Stomach smooth muscle (tissue), 2 donors: ENCODE results near the gene RBM45.
"Not testable (repeated sequence)": the region's sequence is repeated elsewhere in the genome, so short reads cannot be mapped to it uniquely, and the experiment has no call there.

Experiments used
- H3K27ac ChIP-seq: one replicate; pipeline ENCODE4 v1.7.0; 2013; ENCODE audit warnings: mild to moderate bottlenecking, low read length, inconsistent platforms
- H3K27me3 ChIP-seq, 2 donors: one replicate each; pipeline ENCODE4 v1.7.0; 2013; ENCODE audit warnings: low read length in 2 of 2; ENCODE audit not compliant: insufficient read depth in 2 of 2, control insufficient read depth in 1 of 2
- H3K36me3 ChIP-seq, 2 donors: one replicate each; pipeline ENCODE4 v1.7.0; 2013; ENCODE audit warnings: low read length in 2 of 2; ENCODE audit not compliant: control insufficient read depth in 2 of 2, insufficient read depth in 2 of 2
- H3K4me1 ChIP-seq: one replicate; pipeline ENCODE4 v1.7.0; 2013; ENCODE audit warnings: low read length; ENCODE audit not compliant: control insufficient read depth, insufficient read depth
- H3K4me3 ChIP-seq, 2 donors: one replicate each; pipeline ENCODE4 v1.7.0; 2013; ENCODE audit warnings: low read length in 2 of 2
- H3K9ac ChIP-seq, 2 donors: one replicate each; pipeline ENCODE4 v1.7.0; 2013; ENCODE audit warnings: low read length in 2 of 2, mild to moderate bottlenecking in 1 of 2
- H3K9me3 ChIP-seq, 2 donors: one replicate each; pipeline ENCODE4 v1.7.0; 2013; ENCODE audit warnings: low read length in 2 of 2; ENCODE audit not compliant: control insufficient read depth in 2 of 2
- donor health status: healthy.
- donor health status: Pancreatic carcinoma.

Gene RBM45

GRCh38 chr2:178075006-178075326, 37.3 kb upstream of the RBM45 start:
- Histone ChIP-seq H3K27me3 (peaks cover 12 to 13% of the 10 kb centered on the region in 2 donors), H3K36me3 (no peaks in the 10 kb centered on the region)

GRCh38 chr2:178076130-178076529, 36.1 kb upstream of the RBM45 start:
- Histone ChIP-seq H3K9me3 (no peaks in the 10 kb centered on the region), H3K4me3 (no peak overlapping the region), H3K4me1 (peaks cover 8% of the 10 kb centered on the region), H3K9ac (no peak overlapping the region), H3K27me3 (peaks cover 12 to 13% of the 10 kb centered on the region in 2 donors), H3K27ac (no peak overlapping the region), H3K36me3 (no peaks in the 10 kb centered on the region)

More at GRCh38 chr2:178075006-178075326, 37.3 kb upstream of the RBM45 start:
- Histone ChIP-seq H3K27ac (no peak overlapping the region), H3K4me3 (no peak overlapping the region), H3K4me1 (peaks cover 8% of the 10 kb centered on the region), H3K9me3 (no peaks in the 10 kb centered on the region), H3K9ac (no peak overlapping the region)

GRCh38 chr2:178079279-178079678, 33.0 kb upstream of the RBM45 start:
- not testable (repeated sequence) for H3K4me1 ChIP-seq, H3K4me3 ChIP-seq, H3K9me3 ChIP-seq, H3K27ac ChIP-seq, H3K36me3 ChIP-seq, H3K9ac ChIP-seq, H3K27me3 ChIP-seq

- H3K36me3 ChIP-seq: no peaks in the 10 kb centered on the region
- H3K27me3 ChIP-seq: no peaks in the 10 kb centered on the region
- no peaks in the 10 kb centered on the region for H3K4me1 ChIP-seq
- no peak overlapping the region for H3K4me3 ChIP-seq
- no peak overlapping the region for H3K9ac ChIP-seq
- H3K9me3 ChIP-seq: no peaks in the 10 kb centered on the region
- H3K27ac ChIP-seq: no peak overlapping the region
Measured at GRCh38 chr2:178082408-178083045, 29.7 kb upstream of the RBM45 start.

GRCh38 chr2:178084273-178084672, 28.0 kb upstream of the RBM45 start:
- no peak overlapping the region for H3K27ac ChIP-seq
- H3K36me3 ChIP-seq: no peaks in the 10 kb centered on the region
- no peaks in the 10 kb centered on the region for H3K27me3 ChIP-seq
- no peak overlapping the region for H3K4me3 ChIP-seq
- no peaks in the 10 kb centered on the region for H3K4me1 ChIP-seq
- no peak overlapping the region for H3K9ac ChIP-seq
- H3K9me3 ChIP-seq: no peaks in the 10 kb centered on the region

GRCh38 chr2:178088774-178089270, 23.4 kb upstream of the RBM45 start:
- no peak overlapping the region for H3K9ac ChIP-seq
- H3K4me3 ChIP-seq: no peak overlapping the region
- H3K9me3 ChIP-seq: peaks cover 0 to 2% of the 10 kb centered on the region in 2 donors
- no peaks in the 10 kb centered on the region for H3K36me3 ChIP-seq
- H3K27me3 ChIP-seq: no peaks in the 10 kb centered on the region
- no peaks in the 10 kb centered on the region for H3K4me1 ChIP-seq
- H3K27ac ChIP-seq: no peak overlapping the region

- H3K4me1 ChIP-seq: no peaks in the 10 kb centered on the region
- H3K36me3 ChIP-seq: no peaks in the 10 kb centered on the region
- no peaks in the 10 kb centered on the region for H3K27me3 ChIP-seq
- H3K27ac ChIP-seq: no peak overlapping the region
- no peak overlapping the region for H3K9ac ChIP-seq
- peaks cover 0 to 2% of the 10 kb centered on the region in 2 donors for H3K9me3 ChIP-seq
- H3K4me3 ChIP-seq: no peak overlapping the region
Measured at GRCh38 chr2:178093471-178093870, 18.8 kb upstream of the RBM45 start.

GRCh38 chr2:178101321-178102079, 10.7 kb upstream of the RBM45 start:
- H3K4me1 ChIP-seq: no peaks in the 10 kb centered on the region
- H3K27me3 ChIP-seq: no peaks in the 10 kb centered on the region
- H3K36me3 ChIP-seq: no peaks in the 10 kb centered on the region
- H3K27ac ChIP-seq: no peak overlapping the region
- no peaks in the 10 kb centered on the region for H3K9me3 ChIP-seq
- H3K9ac ChIP-seq: no peak overlapping the region
- H3K4me3 ChIP-seq: no peak overlapping the region

- Histone ChIP-seq H3K4me3 (no peak overlapping the region), H3K27me3 (no peaks in the 10 kb centered on the region), H3K4me1 (no peaks in the 10 kb centered on the region), H3K9ac (no peak overlapping the region), H3K9me3 (no peaks in the 10 kb centered on the region), H3K36me3 (no peaks in the 10 kb centered on the region), H3K27ac (no peak overlapping the region)
Measured at GRCh38 chr2:178105566-178105965, 6.7 kb upstream of the RBM45 start.

GRCh38 chr2:178106053-178106452, 6.2 kb upstream of the RBM45 start:
- no peak overlapping the region for H3K4me3 ChIP-seq
- H3K9me3 ChIP-seq: no peaks in the 10 kb centered on the region
- H3K9ac ChIP-seq: no peak overlapping the region
- H3K27me3 ChIP-seq: no peaks in the 10 kb centered on the region
- H3K36me3 ChIP-seq: no peaks in the 10 kb centered on the region
- H3K27ac ChIP-seq: no peak overlapping the region
- no peaks in the 10 kb centered on the region for H3K4me1 ChIP-seq

GRCh38 chr2:178108176-178108575, 4.1 kb upstream of the RBM45 start:
- no peaks in the 10 kb centered on the region for H3K27me3 ChIP-seq
- H3K36me3 ChIP-seq: no peaks in the 10 kb centered on the region
- no peak overlapping the region for H3K27ac ChIP-seq
- no peaks in the 10 kb centered on the region for H3K9me3 ChIP-seq
- no peak overlapping the region for H3K4me3 ChIP-seq
- no peak overlapping the region for H3K9ac ChIP-seq
- H3K4me1 ChIP-seq: peaks cover 13% of the 10 kb centered on the region
